NT2/D1 (cell line): ENCODE measurements around the gene LAMB2.

Experiments used
- DNase-seq: peaks from one replicate; pipeline ENCODE4 v3.0.0-alpha.2; 2011; ENCODE audit warnings: low read depth, low spot score
- H3K27me3 ChIP-seq: 2 replicates; pipeline ENCODE4 v1.6.0; 2011; ENCODE audit warnings: mild to moderate bottlenecking; ENCODE audit not compliant: insufficient read length, insufficient read depth
- H3K36me3 ChIP-seq: 2 replicates; pipeline ENCODE4 v1.6.1; 2011; ENCODE audit warnings: mild to moderate bottlenecking, low read length, mixed read lengths; ENCODE audit not compliant: insufficient read depth, insufficient read length
- H3K4me1 ChIP-seq: 2 replicates; pipeline ENCODE4 v1.5.1; 2011; ENCODE audit not compliant: insufficient read depth, insufficient read length
- H3K4me3 ChIP-seq: 2 replicates; pipeline ENCODE4 v1.5.1; 2011; ENCODE audit warnings: low read depth; ENCODE audit not compliant: insufficient read length
- H3K9ac ChIP-seq: 2 replicates; pipeline ENCODE4 v1.6.0; 2011; ENCODE audit warnings: low read depth; ENCODE audit not compliant: insufficient read length
- H3K9me3 ChIP-seq: 2 replicates; pipeline ENCODE4 v1.5.1; 2011; ENCODE audit warnings: mild to moderate bottlenecking, low read length; ENCODE audit not compliant: insufficient read depth
- SUZ12 ChIP-seq: IDR thresholded peaks from 2 replicates; pipeline ENCODE4 v1.6.1; 2011; ENCODE audit not compliant: insufficient read length, insufficient read depth; ENCODE audit errors: extremely low read depth
- YY1 ChIP-seq: IDR thresholded peaks from 2 replicates; pipeline ENCODE4 v1.6.1; 2011; ENCODE audit not compliant: insufficient read length, insufficient read depth
- ZNF274 ChIP-seq: IDR thresholded peaks from 2 replicates; pipeline ENCODE4 v1.6.1; 2011; ENCODE audit warnings: mild to moderate bottlenecking, low read depth, low read length

LAMB2 gene

GRCh38 chr3:49134471-49135265 lies 1.8 kb upstream of the LAMB2 start:
- Histone ChIP-seq H3K27me3 (peaks cover 3% of the 10 kb centered on the region), H3K9me3 (no peaks in the 10 kb centered on the region), H3K36me3 (peaks cover 26% of the 10 kb centered on the region), H3K9ac (no peak overlapping the region), H3K4me3 (no peak overlapping the region), H3K4me1 (peaks cover 19% of the 10 kb centered on the region)
- DNase-seq, result no peak
- TF ChIP-seq SUZ12, result no peak
- no peak for TF ChIP-seq YY1
- no peak for TF ChIP-seq ZNF274

GRCh38 chr3:49133226-49133951 lies 539 bp upstream of the LAMB2 start:
- Histone ChIP-seq H3K9ac (peak overlapping the region; percentile 84), H3K4me3 (peak overlapping the region; percentile 75), H3K36me3 (peaks cover 38% of the 10 kb centered on the region), H3K4me1 (peaks cover 19% of the 10 kb centered on the region), H3K27me3 (peaks cover 3% of the 10 kb centered on the region), H3K9me3 (no peaks in the 10 kb centered on the region)
- TF ChIP-seq ZNF274, result no peak
- TF ChIP-seq SUZ12, result no peak
- no peak for TF ChIP-seq YY1
- DNase-seq, result peak; percentile 79

- TF ChIP-seq YY1 (no peak), ZNF274 (no peak), SUZ12 (no peak)
- Histone ChIP-seq H3K9me3 (no peaks in the 10 kb centered on the region), H3K9ac (peak overlapping the region; percentile 84), H3K27me3 (no peaks in the 10 kb centered on the region), H3K4me3 (peak overlapping the region; percentile 75), H3K36me3 (peaks cover 46% of the 10 kb centered on the region), H3K4me1 (peaks cover 19% of the 10 kb centered on the region)
- DNase-seq, result no peak
These were observed 795 bp downstream of the LAMB2 start for GRCh38 chr3:49132073-49132436.

- no peak for DNase-seq
- Histone ChIP-seq H3K9ac (peak overlapping the region; percentile 84), H3K4me3 (no peak overlapping the region), H3K9me3 (no peaks in the 10 kb centered on the region), H3K27me3 (no peaks in the 10 kb centered on the region), H3K4me1 (peaks cover 19% of the 10 kb centered on the region), H3K36me3 (peaks cover 51% of the 10 kb centered on the region)
- TF ChIP-seq SUZ12 (no peak), YY1 (no peak)
These were observed 1.3 kb downstream of the LAMB2 start for GRCh38 chr3:49131576-49131975.

GRCh38 chr3:49131040-49131439 lies 1.8 kb downstream of the LAMB2 start:
- Histone ChIP-seq H3K9me3 (no peaks in the 10 kb centered on the region), H3K4me1 (peaks cover 19% of the 10 kb centered on the region), H3K36me3 (peaks cover 56% of the 10 kb centered on the region), H3K9ac (peak overlapping the region; percentile 84), H3K4me3 (no peak overlapping the region), H3K27me3 (no peaks in the 10 kb centered on the region)
- TF ChIP-seq ZNF274, result no peak
- no peak for TF ChIP-seq SUZ12
- no peak for TF ChIP-seq YY1
- no peak for DNase-seq

GRCh38 chr3:49124991-49125670 lies 7.7 kb downstream of the LAMB2 start:
- TF ChIP-seq ZNF274, result no peak
- TF ChIP-seq YY1, result no peak
- no peak for TF ChIP-seq SUZ12
- Histone ChIP-seq H3K36me3 (peaks cover 86% of the 10 kb centered on the region), H3K4me3 (no peak overlapping the region), H3K9me3 (no peaks in the 10 kb centered on the region), H3K4me1 (no peaks in the 10 kb centered on the region), H3K9ac (no peak overlapping the region), H3K27me3 (no peaks in the 10 kb centered on the region)
- no peak for DNase-seq

GRCh38 chr3:49124203-49124602 lies 8.6 kb downstream of the LAMB2 start:
- Histone ChIP-seq H3K4me3 (no peak overlapping the region), H3K9ac (no peak overlapping the region), H3K27me3 (no peaks in the 10 kb centered on the region), H3K4me1 (peaks cover 2% of the 10 kb centered on the region), H3K9me3 (no peaks in the 10 kb centered on the region), H3K36me3 (peaks cover 84% of the 10 kb centered on the region)
- no peak for DNase-seq
- TF ChIP-seq SUZ12 (no peak), ZNF274 (no peak), YY1 (no peak)
